ENCODE measurements around the gene CIDEC. TPM values are rescaled to one million over a fixed set of nuclear protein-coding genes. Genes with fewer than 3 reads are reported as not detected.

Gene CIDEC
- total and polyA plus RNA-seq, 3 donors from 2014 or later: 1.1 to 2.9 (median 1.6) TPM

DNA sequence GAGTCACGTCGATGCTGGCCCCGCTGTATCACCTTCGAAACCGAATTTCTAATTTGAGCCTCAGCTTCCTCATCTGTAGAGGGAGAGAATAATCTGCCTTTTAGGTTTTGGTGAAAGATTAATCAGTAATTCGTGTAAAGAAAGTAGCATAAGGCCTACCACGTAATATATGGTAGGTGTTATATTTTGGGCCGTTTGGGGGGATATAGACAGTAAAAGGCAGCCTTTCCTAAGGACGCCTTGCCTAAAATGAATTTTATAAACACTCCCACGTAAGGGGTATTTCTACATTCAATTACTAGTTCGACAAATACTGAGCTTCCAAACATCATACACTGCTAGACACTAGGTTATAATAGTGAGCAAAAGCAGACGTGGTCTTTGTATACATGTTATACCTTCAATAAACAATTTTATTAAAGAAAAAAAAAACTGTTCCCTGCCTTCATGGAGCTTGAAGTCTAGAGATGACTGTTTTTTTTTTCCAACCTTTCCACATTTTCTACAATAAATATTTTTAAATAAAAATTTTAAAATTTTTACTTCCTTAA, 11.1 kb upstream of the CIDEC start:
- TF ChIP-seq, protein P1, sequence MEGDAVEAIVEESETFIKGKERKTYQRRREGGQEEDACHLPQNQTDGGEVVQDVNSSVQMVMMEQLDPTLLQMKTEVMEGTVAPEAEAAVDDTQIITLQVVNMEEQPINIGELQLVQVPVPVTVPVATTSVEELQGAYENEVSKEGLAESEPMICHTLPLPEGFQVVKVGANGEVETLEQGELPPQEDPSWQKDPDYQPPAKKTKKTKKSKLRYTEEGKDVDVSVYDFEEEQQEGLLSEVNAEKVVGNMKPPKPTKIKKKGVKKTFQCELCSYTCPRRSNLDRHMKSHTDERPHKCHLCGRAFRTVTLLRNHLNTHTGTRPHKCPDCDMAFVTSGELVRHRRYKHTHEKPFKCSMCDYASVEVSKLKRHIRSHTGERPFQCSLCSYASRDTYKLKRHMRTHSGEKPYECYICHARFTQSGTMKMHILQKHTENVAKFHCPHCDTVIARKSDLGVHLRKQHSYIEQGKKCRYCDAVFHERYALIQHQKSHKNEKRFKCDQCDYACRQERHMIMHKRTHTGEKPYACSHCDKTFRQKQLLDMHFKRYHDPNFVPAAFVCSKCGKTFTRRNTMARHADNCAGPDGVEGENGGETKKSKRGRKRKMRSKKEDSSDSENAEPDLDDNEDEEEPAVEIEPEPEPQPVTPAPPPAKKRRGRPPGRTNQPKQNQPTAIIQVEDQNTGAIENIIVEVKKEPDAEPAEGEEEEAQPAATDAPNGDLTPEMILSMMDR (IDR thresholded peaks at IDR 0.05): no peak
- TF ChIP-seq POLR2A (IDR thresholded peaks at IDR 0.05): no peak
- H3K4me3 ChIP-seq: peak overlapping the region; percentile 70 to 92
- H3K27me3 ChIP-seq: no peaks in the 10 kb centered on the region
- DNase-seq: no peak
- 6 to 9% methylated on average over 8 to 12 of the region's 12 CpGs for WGBS, 2 donors
- peaks cover 16% of the 10 kb centered on the region for H3K4me1 ChIP-seq
- H3K36me3 ChIP-seq (ENCODE audit: low read depth, missing control alignments): no peaks in the 10 kb centered on the region
- H3K9me3 ChIP-seq: no peaks in the 10 kb centered on the region
- peak overlapping the region; percentile 90 to 91 for H3K27ac ChIP-seq
- intact Hi-C loops (cut with DNase I; ENCODE audit: low total_unique reads): no loop called here

DNA sequence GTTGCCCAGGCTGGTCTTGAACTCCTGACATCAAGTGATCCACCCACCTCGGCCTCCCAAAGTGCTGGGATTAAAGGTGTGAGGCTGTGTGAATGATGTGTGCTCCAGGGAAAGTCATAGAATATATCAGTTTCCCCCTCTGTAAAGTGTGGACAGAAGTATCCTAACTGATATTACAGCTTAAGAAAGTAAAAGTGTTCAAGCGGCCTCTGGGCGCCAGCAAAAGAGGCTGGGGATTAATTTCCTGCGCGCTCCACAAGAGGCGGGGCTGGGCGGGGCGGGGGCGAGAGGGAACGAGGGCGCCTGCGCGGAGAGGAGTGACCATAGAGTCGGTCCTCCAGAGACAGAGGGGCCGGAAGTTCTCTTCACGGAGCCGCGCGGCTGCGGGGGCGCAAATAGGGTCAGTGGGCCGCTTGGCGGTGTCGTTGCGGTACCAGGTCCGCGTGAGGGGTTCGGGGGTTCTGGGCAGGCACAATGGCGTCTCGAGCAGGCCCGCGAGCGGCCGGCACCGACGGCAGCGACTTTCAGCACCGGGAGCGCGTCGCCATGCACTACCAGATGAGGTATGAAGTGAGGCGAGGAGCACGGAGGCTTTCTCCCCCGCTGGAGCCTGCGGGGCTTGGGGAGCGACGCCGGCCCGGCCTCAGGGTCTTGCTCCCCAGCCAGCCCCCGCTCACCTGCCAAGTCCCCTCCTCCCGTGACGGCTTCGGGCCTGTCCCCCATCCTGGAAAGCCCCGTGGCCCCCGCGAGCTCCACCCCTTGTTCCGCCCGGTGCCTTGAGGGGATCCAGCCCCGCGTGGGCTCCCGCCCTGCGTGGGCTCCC, 10.4 kb upstream of the CIDEC start, which contains the start of gene JAGN1:
Gene JAGN1, plus strand, starts transcription at position 362 of the 823 bp plus-strand sequence. Its CDS starts 113 bp downstream, at position 475.
- Histone ChIP-seq H3K4me3 (peak within 1 kb of the TSS; percentile 70 to 92), H3K4me1 (peaks cover 16% of the 10 kb centered on the region), H3K36me3 (ENCODE audit: low read depth, missing control alignments) (no peaks in the 10 kb centered on the region), H3K27me3 (no peaks in the 10 kb centered on the region), H3K27ac (peak within 1 kb of the TSS; percentile 90 to 91), H3K9me3 (no peaks in the 10 kb centered on the region)
- TF ChIP-seq, protein P1 (IDR thresholded peaks at IDR 0.05): no peak
- peak; percentile 27 for TF ChIP-seq POLR2A (IDR thresholded peaks at IDR 0.05)
- intact Hi-C loops (cut with DNase I; ENCODE audit: low total_unique reads): no loop called here
- WGBS, 2 donors: 1% methylated on average over 25 to 62 of the region's 62 CpGs
- peak; percentile 94 for DNase-seq

DNA sequence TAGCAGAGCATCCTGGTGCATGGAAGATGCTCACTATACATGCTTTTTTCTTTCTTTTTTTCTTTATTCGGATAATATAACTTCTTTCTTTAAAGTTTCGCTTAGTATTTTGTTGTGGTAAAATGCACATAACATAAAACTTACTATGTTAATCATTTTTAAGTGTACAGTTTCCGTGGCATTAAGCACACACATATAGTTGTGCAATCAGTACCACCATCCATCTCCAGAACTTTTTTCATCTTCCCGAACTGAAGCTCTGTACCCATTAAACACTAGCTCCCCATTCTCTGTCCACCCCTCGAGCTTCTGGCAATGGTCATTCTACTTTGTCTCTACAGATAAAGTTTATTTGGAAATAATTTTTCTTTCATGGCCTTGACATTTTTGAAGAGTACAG, 9.4 kb upstream of the CIDEC start:
- peak overlapping the region in 1 of 2 donors; percentile 91 for H3K27ac ChIP-seq
- intact Hi-C loops (cut with DNase I; ENCODE audit: low total_unique reads): no loop called here
- no peak for TF ChIP-seq POLR2A (IDR thresholded peaks at IDR 0.05)
- TF ChIP-seq, protein P1 (IDR thresholded peaks at IDR 0.05): no peak
- no peak for DNase-seq
- WGBS, 2 donors: 47 to 50% methylated on average over 5 of the region's 5 CpGs
- H3K27me3 ChIP-seq: no peaks in the 10 kb centered on the region
- H3K9me3 ChIP-seq: no peaks in the 10 kb centered on the region
- H3K36me3 ChIP-seq (ENCODE audit: low read depth, missing control alignments): no peaks in the 10 kb centered on the region
- H3K4me3 ChIP-seq: no peak overlapping the region
- H3K4me1 ChIP-seq: peaks cover 16% of the 10 kb centered on the region

DNA sequence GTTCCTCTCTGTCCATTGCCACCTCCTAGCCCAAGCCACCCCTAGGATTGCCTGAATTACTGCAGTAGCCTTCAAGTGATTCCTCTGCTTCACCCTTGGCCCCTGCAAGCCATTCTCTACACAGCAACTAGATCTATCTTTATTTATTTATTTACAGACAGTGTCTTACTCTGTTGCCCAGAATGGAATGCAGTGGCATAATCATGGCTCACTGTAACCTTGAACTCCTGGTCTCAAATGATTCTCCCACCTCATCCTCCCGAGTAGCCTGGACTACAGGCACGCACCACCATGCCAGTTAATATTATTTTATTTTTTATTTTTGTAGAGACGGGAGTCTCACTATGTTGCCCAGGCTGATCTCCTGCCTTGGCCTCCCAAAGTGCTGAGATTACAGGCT, 8.5 kb upstream of the CIDEC start:
- DNase-seq: no peak
- no peak for TF ChIP-seq POLR2A (IDR thresholded peaks at IDR 0.05)
- TF ChIP-seq, protein P1 (IDR thresholded peaks at IDR 0.05): no peak
- no peaks in the 10 kb centered on the region for H3K9me3 ChIP-seq
- peaks cover 16% of the 10 kb centered on the region for H3K4me1 ChIP-seq
- H3K27ac ChIP-seq: peak overlapping the region in 1 of 2 donors; percentile 91
- intact Hi-C loops (cut with DNase I; ENCODE audit: low total_unique reads): no loop called here
- 65 to 71% methylated on average over 3 of the region's 3 CpGs for WGBS, 2 donors
- H3K36me3 ChIP-seq (ENCODE audit: low read depth, missing control alignments): no peaks in the 10 kb centered on the region
- H3K4me3 ChIP-seq: no peak overlapping the region
- no peaks in the 10 kb centered on the region for H3K27me3 ChIP-seq

Data from testis (tissue), 3 donors.